Measurements from ENCODE around the gene KRT7. TPM values are rescaled to one million over a fixed set of nuclear protein-coding genes. Genes with fewer than 3 reads are reported as not detected.

The KRT7 gene
- total and polyA plus RNA-seq, 5 donors from 2014 or later: 0.56 to 1.4 TPM; not detected in 3

DNA sequence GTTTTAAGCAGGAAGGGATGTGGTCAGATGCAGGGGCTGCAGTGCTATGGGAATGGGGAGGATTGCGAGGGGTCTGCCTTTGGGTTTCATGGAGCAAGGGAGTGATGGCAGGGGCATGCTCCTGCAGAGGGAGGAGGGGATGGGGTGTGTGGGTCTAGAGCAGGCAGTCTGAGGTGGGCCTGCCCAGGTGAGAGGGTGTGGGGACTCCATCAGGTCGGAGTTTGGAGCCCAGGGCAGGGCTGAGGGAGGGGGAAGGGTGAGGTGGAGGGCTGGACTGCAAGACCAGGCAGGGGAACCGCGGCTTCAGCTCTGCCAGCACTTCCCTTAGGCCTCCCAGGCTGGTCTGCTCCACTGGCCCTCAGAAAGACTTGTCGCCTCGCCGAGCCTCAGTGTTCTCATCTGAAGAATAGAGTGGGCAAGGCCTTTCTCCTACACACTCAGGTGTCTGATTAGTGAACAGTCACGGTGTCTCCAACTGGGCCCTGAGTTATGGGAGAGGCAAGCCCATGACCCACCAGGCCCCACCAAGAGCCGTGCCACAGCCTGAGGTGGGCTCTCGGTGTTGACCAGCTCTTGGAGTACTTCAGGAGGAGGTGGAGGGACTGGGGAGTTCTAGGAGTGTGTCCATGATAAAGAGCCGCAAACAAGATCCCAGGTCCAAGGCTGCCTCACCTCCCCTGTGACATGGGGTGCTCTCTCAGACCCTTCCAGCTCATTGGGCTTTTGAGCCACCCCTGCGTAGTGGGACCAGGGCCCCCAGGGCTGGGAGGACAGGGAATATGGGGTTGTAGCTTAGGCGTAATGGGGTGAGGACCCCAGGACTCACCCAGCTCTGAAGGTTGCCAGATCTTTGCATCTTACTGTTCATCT, 21.1 kb upstream of the KRT7 start:
- Mint-ChIP-seq H3K27ac (no peak overlapping the region), H3K27me3 (peaks cover 14% of the 10 kb centered on the region)

DNA sequence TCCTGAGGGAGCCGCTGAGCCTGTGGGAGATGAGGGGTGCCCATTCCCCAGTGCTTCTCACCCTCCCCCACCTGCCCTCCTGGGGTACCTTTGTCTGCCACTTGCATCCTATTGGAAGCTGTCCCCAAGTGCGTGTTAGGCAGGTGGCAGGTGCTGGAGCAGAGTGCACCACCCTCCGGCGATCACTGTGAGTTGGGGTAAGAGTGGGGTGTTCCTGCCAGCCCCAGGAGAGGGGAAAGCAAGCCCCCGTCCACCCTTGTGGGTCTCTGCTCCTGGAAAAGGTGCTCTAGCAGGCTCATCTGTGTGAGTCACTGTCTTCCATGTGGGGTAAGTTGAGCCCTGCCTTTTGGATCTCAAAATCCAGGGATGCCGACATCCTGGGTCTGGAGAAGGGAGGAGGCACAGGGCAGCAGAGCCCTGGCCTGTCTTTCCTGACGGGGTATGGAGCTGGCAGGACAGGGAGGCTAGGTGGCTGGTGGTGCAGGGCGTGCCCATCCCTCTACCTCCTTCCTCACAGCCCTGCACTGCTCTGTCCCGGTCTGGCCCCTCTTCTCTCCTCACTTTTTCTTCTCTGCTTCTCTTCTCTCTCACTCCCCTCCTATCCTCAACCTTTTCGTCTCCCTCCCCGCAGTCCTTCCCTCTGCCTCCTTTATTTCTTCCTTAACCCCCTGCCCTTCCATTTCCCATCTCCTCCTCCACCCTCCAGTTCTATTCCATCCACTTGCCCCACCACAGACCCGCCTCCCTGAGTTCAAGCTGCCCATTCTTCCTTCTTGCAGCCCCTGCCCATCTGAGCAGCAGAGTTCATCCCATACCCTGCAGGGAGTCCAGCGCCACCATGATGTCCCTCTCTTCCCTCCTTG, 20.1 kb upstream of the KRT7 start:
- no peak overlapping the region for H3K27ac Mint-ChIP-seq
- H3K36me3 Mint-ChIP-seq: no peaks in the 10 kb centered on the region

More for the DNA sequence above, 21.1 kb upstream of the KRT7 start:
- Mint-ChIP-seq H3K4me3 (no peak overlapping the region), H3K36me3 (no peaks in the 10 kb centered on the region), H3K9me3 (no peaks in the 10 kb centered on the region), H3K4me1 (peaks cover 0 to 2% (median 0%) of the 10 kb centered on the region in 4 donors)
- Histone ChIP-seq H3K4me1 (ENCODE audit: control insufficient read depth, insufficient read depth, low read length, poor library complexity, severe bottlenecking) (no peaks in the 10 kb centered on the region), H3K27ac (ENCODE audit: insufficient read depth, low read length, poor library complexity, severe bottlenecking) (no peak overlapping the region), H3K27me3 (ENCODE audit: control insufficient read depth, insufficient read depth, low read length) (no peaks in the 10 kb centered on the region), H3K9me3 (ENCODE audit: control insufficient read depth in 2 of 2, low read length in 2 of 2) (no peaks in the 10 kb centered on the region), H3K4me3 (ENCODE audit: low read depth, low read length) (no peak overlapping the region), H3K36me3 (ENCODE audit: control insufficient read depth, insufficient read depth, low read length) (no peaks in the 10 kb centered on the region)
- DNase-seq (no peak), ATAC-seq (ENCODE audit: low read depth in 2 of 2) (no peak)

GRCh38 chr12:52213564-52214420, 19.3 kb upstream of the KRT7 start:
- Histone ChIP-seq H3K27ac (ENCODE audit: insufficient read depth, low read length, poor library complexity, severe bottlenecking) (no peak overlapping the region), H3K9me3 (ENCODE audit: control insufficient read depth in 2 of 2, low read length in 2 of 2) (no peaks in the 10 kb centered on the region), H3K4me3 (ENCODE audit: low read depth, low read length) (no peak overlapping the region), H3K27me3 (ENCODE audit: control insufficient read depth, insufficient read depth, low read length) (no peaks in the 10 kb centered on the region), H3K4me1 (ENCODE audit: control insufficient read depth, insufficient read depth, low read length, poor library complexity, severe bottlenecking) (no peaks in the 10 kb centered on the region), H3K36me3 (ENCODE audit: control insufficient read depth, insufficient read depth, low read length) (no peaks in the 10 kb centered on the region)
- DNase-seq (peak in 2 of 3 donors; percentile 14 to 52), ATAC-seq (ENCODE audit: low read depth in 2 of 2) (peak; percentile 22 to 50)
- Mint-ChIP-seq H3K27me3 (peaks cover 9% of the 10 kb centered on the region), H3K27ac (no peak overlapping the region), H3K36me3 (no peaks in the 10 kb centered on the region), H3K4me3 (no peak overlapping the region), H3K9me3 (no peaks in the 10 kb centered on the region), H3K4me1 (peaks cover 0 to 2% (median 0%) of the 10 kb centered on the region in 4 donors)

More for the DNA sequence above, 20.1 kb upstream of the KRT7 start:
- DNase-seq (no peak), ATAC-seq (ENCODE audit: low read depth in 2 of 2) (no peak)
- Histone ChIP-seq H3K27me3 (ENCODE audit: control insufficient read depth, insufficient read depth, low read length) (no peaks in the 10 kb centered on the region), H3K36me3 (ENCODE audit: control insufficient read depth, insufficient read depth, low read length) (no peaks in the 10 kb centered on the region), H3K27ac (ENCODE audit: insufficient read depth, low read length, poor library complexity, severe bottlenecking) (no peak overlapping the region), H3K4me3 (ENCODE audit: low read depth, low read length) (no peak overlapping the region), H3K9me3 (ENCODE audit: control insufficient read depth in 2 of 2, low read length in 2 of 2) (no peaks in the 10 kb centered on the region), H3K4me1 (ENCODE audit: control insufficient read depth, insufficient read depth, low read length, poor library complexity, severe bottlenecking) (no peaks in the 10 kb centered on the region)
- Mint-ChIP-seq H3K4me3 (no peak overlapping the region), H3K27me3 (peaks cover 14% of the 10 kb centered on the region), H3K9me3 (no peaks in the 10 kb centered on the region), H3K4me1 (peaks cover 0 to 2% (median 0%) of the 10 kb centered on the region in 4 donors)

DNA sequence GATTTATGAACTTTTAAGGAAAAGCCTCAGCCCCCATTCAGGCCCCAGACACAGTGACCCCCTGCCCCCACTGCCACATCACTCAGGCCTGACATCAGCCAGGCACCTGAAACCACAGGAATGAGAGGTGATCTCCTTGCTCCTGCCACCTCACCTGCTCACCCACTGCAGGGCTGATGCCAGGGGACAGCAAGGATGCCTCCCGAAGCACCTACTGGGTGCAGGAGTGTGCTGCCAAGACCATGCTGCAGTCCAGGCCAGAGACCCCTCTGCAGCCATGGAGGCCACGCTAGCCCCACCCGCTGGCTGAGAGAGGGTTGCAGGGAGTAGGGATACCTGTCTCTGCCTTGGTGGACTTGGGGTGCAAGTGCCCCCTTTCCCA, 18.6 kb upstream of the KRT7 start:
- DNase-seq (no peak), ATAC-seq (ENCODE audit: low read depth in 2 of 2) (no peak)
- H3K27ac Mint-ChIP-seq: no peak overlapping the region
- H3K27me3 Mint-ChIP-seq: peaks cover 14% of the 10 kb centered on the region
- no peaks in the 10 kb centered on the region for H3K9me3 ChIP-seq (ENCODE audit: control insufficient read depth in 2 of 2, low read length in 2 of 2)
- peaks cover 0 to 2% (median 0%) of the 10 kb centered on the region in 4 donors for H3K4me1 Mint-ChIP-seq
- H3K4me1 ChIP-seq (ENCODE audit: control insufficient read depth, insufficient read depth, low read length, poor library complexity, severe bottlenecking): no peaks in the 10 kb centered on the region
- H3K9me3 Mint-ChIP-seq: no peaks in the 10 kb centered on the region
- no peaks in the 10 kb centered on the region for H3K36me3 Mint-ChIP-seq
- H3K27ac ChIP-seq (ENCODE audit: insufficient read depth, low read length, poor library complexity, severe bottlenecking): no peak overlapping the region
- no peaks in the 10 kb centered on the region for H3K36me3 ChIP-seq (ENCODE audit: control insufficient read depth, insufficient read depth, low read length)
- H3K4me3 ChIP-seq (ENCODE audit: low read depth, low read length): no peak overlapping the region
- no peak overlapping the region for H3K4me3 Mint-ChIP-seq
- H3K27me3 ChIP-seq (ENCODE audit: control insufficient read depth, insufficient read depth, low read length): no peaks in the 10 kb centered on the region

GRCh38 chr12:52215587-52216031, 17.4 kb upstream of the KRT7 start:
- H3K4me3 ChIP-seq (ENCODE audit: low read depth, low read length): no peak overlapping the region
- Mint-ChIP-seq H3K4me1 (peaks cover 0 to 2% (median 0%) of the 10 kb centered on the region in 4 donors), H3K4me3 (no peak overlapping the region), H3K27ac (no peak overlapping the region), H3K27me3 (peaks cover 15% of the 10 kb centered on the region), H3K36me3 (no peaks in the 10 kb centered on the region), H3K9me3 (no peaks in the 10 kb centered on the region)
- ATAC-seq (ENCODE audit: low read depth in 2 of 2): no peak
- DNase-seq: no peak
- H3K9me3 ChIP-seq (ENCODE audit: control insufficient read depth in 2 of 2, low read length in 2 of 2): no peaks in the 10 kb centered on the region
- H3K4me1 ChIP-seq (ENCODE audit: control insufficient read depth, insufficient read depth, low read length, poor library complexity, severe bottlenecking): no peaks in the 10 kb centered on the region
- H3K36me3 ChIP-seq (ENCODE audit: control insufficient read depth, insufficient read depth, low read length): no peaks in the 10 kb centered on the region
- H3K27me3 ChIP-seq (ENCODE audit: control insufficient read depth, insufficient read depth, low read length): peaks cover 2% of the 10 kb centered on the region
- no peak overlapping the region for H3K27ac ChIP-seq (ENCODE audit: insufficient read depth, low read length, poor library complexity, severe bottlenecking)

DNA sequence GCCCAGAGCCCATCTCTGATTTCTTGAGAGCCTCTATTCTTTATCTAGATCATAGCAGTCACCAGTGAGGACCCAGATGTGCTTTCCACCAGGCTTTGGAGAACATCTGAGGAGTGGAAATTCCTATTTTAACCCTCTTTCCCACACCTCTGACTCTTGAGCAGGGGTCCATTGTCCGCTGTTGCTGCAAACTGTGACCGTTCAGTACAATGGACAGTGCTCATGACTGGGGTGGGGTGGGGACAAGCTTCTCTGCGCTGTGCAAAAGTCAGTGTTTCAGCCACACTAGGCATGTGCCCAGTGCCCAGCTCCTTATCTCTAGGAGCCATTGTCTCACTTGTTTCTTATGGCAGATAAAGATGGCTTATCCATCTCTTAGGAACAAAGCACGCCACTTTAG, 16.9 kb upstream of the KRT7 start:
- H3K9me3 ChIP-seq (ENCODE audit: control insufficient read depth in 2 of 2, low read length in 2 of 2): no peaks in the 10 kb centered on the region
- H3K27me3 ChIP-seq (ENCODE audit: control insufficient read depth, insufficient read depth, low read length): peaks cover 4% of the 10 kb centered on the region
- Mint-ChIP-seq H3K9me3 (no peaks in the 10 kb centered on the region), H3K36me3 (no peaks in the 10 kb centered on the region), H3K27me3 (peaks cover 19% of the 10 kb centered on the region), H3K4me3 (no peak overlapping the region), H3K4me1 (peaks cover 0 to 2% (median 0%) of the 10 kb centered on the region in 4 donors), H3K27ac (no peak overlapping the region)
- no peak overlapping the region for H3K27ac ChIP-seq (ENCODE audit: insufficient read depth, low read length, poor library complexity, severe bottlenecking)
- H3K36me3 ChIP-seq (ENCODE audit: control insufficient read depth, insufficient read depth, low read length): no peaks in the 10 kb centered on the region
- ATAC-seq (ENCODE audit: low read depth in 2 of 2) (no peak), DNase-seq (no peak)
- H3K4me3 ChIP-seq (ENCODE audit: low read depth, low read length): no peak overlapping the region
- H3K4me1 ChIP-seq (ENCODE audit: control insufficient read depth, insufficient read depth, low read length, poor library complexity, severe bottlenecking): no peaks in the 10 kb centered on the region

- no peaks in the 10 kb centered on the region for H3K9me3 Mint-ChIP-seq
- no peak for DNase-seq
- no peaks in the 10 kb centered on the region for H3K36me3 ChIP-seq (ENCODE audit: control insufficient read depth, insufficient read depth, low read length)
- peaks cover 10% of the 10 kb centered on the region for H3K27me3 ChIP-seq (ENCODE audit: control insufficient read depth, insufficient read depth, low read length)
- H3K27me3 Mint-ChIP-seq: peaks cover 22% of the 10 kb centered on the region
- H3K36me3 Mint-ChIP-seq: no peaks in the 10 kb centered on the region
- H3K27ac Mint-ChIP-seq: no peak overlapping the region
- no peaks in the 10 kb centered on the region for H3K9me3 ChIP-seq (ENCODE audit: control insufficient read depth in 2 of 2, low read length in 2 of 2)
- H3K4me1 ChIP-seq (ENCODE audit: control insufficient read depth, insufficient read depth, low read length, poor library complexity, severe bottlenecking): no peaks in the 10 kb centered on the region
- peaks cover 0 to 2% (median 0%) of the 10 kb centered on the region in 4 donors for H3K4me1 Mint-ChIP-seq
- no peak for ATAC-seq (ENCODE audit: low read depth in 2 of 2)
- no peak overlapping the region for H3K27ac ChIP-seq (ENCODE audit: insufficient read depth, low read length, poor library complexity, severe bottlenecking)
- no peak overlapping the region for H3K4me3 Mint-ChIP-seq
- H3K4me3 ChIP-seq (ENCODE audit: low read depth, low read length): no peak overlapping the region
Measured at GRCh38 chr12:52216807-52217206, 16.2 kb upstream of the KRT7 start.
